HCT116 (cell line): ENCODE measurements around the gene ARL11. TPM values are rescaled to one million over a fixed set of nuclear protein-coding genes. Genes with fewer than 3 reads are reported as not detected.

Source experiments
- ATAC-seq: fragments of 200-7000 bp; cut with Tn5 transposase; 2 replicates; pipeline ENCODE4 v1.9.1; 2020; ENCODE audit warnings: mild to moderate bottlenecking, moderate library complexity
- BruUV-seq: library from RNA; stranded (reverse); fragments of 400-500 nt; replicated peaks from 2 replicates; lab custom pipeline; 2021; lab: Mats Ljungman, UMichigan
- CTCF ChIA-PET: fragments of 300-600 bp; sonication (Branson Sonifier 250); formaldehyde crosslinking; loops from one replicate; lab custom pipeline; 2021; ENCODE audit warnings: antibody characterized with exemption; lab: Charles Lee
- POLR2A ChIA-PET: fragments of 300-600, 350-600 bp; sonication (Branson Sonifier 250); formaldehyde crosslinking; loops from one replicate; lab custom pipeline; 2021; ENCODE audit warnings: antibody characterized with exemption; lab: Charles Lee
- RAD21 ChIA-PET, 2 experiments: fragments of 300-600 bp; sonication (Branson Sonifier 250); formaldehyde crosslinking; loops; one replicate each; lab custom pipeline; 2023; ENCODE audit warnings: low total read pairs in 2 of 2; ENCODE audit not compliant: uncharacterized antibody in 2 of 2, unreplicated experiment in 2 of 2, low non-redundant PET in 1 of 2; lab: Charles Lee
- DNase-seq: peaks from one replicate; pipeline ENCODE4 v3.0.0-alpha.2; 2010; ENCODE audit warnings: low read depth, low spot score
- H2AFZ ChIP-seq: fragments of 200-600 bp; shearing (Covaris generic), sonication (generic); 2 replicates; pipeline ENCODE4 v1.6.1; 2017; ENCODE audit warnings: low read depth, mixed run types, mixed read lengths, antibody characterized with exemption, low read length; ENCODE audit not compliant: poor library complexity, severe bottlenecking
- H3K27ac ChIP-seq: 2 replicates; pipeline ENCODE4 v1.5.1; 2012; ENCODE audit warnings: low read depth, low read length
- H3K27me3 ChIP-seq: fragments of 200-600 bp; sonication (generic); 2 replicates; pipeline ENCODE4 v1.6.1; 2016; ENCODE audit warnings: mixed run types, low read length, mixed read lengths; ENCODE audit not compliant: insufficient read depth
- H3K36me3 ChIP-seq, 2 experiments: fragments of 200-500 bp in 1 of 2; fragments of 200-600 bp in 1 of 2; sonication (Bioruptor generic) in 1 of 2; sonication (generic) in 1 of 2; 2 replicates each; pipeline versions ENCODE4 v1.5.1 to v1.6.1; 2014 to 2016; ENCODE audit warnings: low read length in 2 of 2, inconsistent platforms in 1 of 2, mixed read lengths in 1 of 2, mixed run types in 1 of 2; ENCODE audit not compliant: insufficient read depth in 2 of 2, control insufficient read depth in 1 of 2
- H3K4me1 ChIP-seq, 2 experiments: fragments of 200-600 bp in 1 of 2; sonication (generic) in 1 of 2; 2 replicates each; pipeline versions ENCODE4 v1.5.1 to v1.6.1; 2012 to 2017; ENCODE audit warnings: low read length in 2 of 2, inconsistent platforms in 1 of 2, mild to moderate bottlenecking in 1 of 2, mixed read lengths in 1 of 2, mixed run types in 1 of 2, moderate library complexity in 1 of 2; ENCODE audit not compliant: insufficient read depth in 2 of 2, control insufficient read depth in 1 of 2
- H3K4me2 ChIP-seq: fragments of 200-600 bp; sonication (generic); 2 replicates; pipeline ENCODE4 v1.6.1; 2017; ENCODE audit warnings: mixed run types, low read length, mixed read lengths
- H3K4me3 ChIP-seq, 2 experiments: fragments of 200-600 bp in 1 of 2; sonication (generic) in 1 of 2; replicated peaks in 1 of 2; 2 replicates each; pipeline ENCODE4 v1.5.1; 2011 to 2016; ENCODE audit warnings: low read length in 2 of 2, control low read depth in 1 of 2, low read depth in 1 of 2, mild to moderate bottlenecking in 1 of 2, mixed read lengths in 1 of 2, mixed run types in 1 of 2
- H3K79me2 ChIP-seq: fragments of 200-600 bp; sonication (generic); 2 replicates; pipeline ENCODE4 v1.6.1; 2017; ENCODE audit warnings: mild to moderate bottlenecking, mixed run types, low read length, moderate library complexity, mixed read lengths; ENCODE audit not compliant: insufficient read depth
- H3K9ac ChIP-seq: fragments of 200-600 bp; sonication (generic); 2 replicates; pipeline ENCODE4 v1.6.1; 2016; ENCODE audit warnings: low read length, mixed read lengths
- H3K9me2 ChIP-seq: fragments of 200-600 bp; sonication (generic), shearing (Covaris generic); 2 replicates; pipeline ENCODE4 v1.6.1; 2017; ENCODE audit warnings: mixed run types, mild to moderate bottlenecking, moderate library complexity; ENCODE audit not compliant: insufficient read depth
- H3K9me3 ChIP-seq, 2 experiments: fragments of 200-500 bp in 1 of 2; fragments of 200-600 bp in 1 of 2; sonication (Bioruptor generic) in 1 of 2; sonication (generic) in 1 of 2; 2 replicates each; pipeline ENCODE4 v1.6.1; 2014 to 2017; ENCODE audit warnings: low read length in 2 of 2, mixed read lengths in 2 of 2, inconsistent platforms in 1 of 2, low read depth in 1 of 2, mild to moderate bottlenecking in 1 of 2, mixed run types in 1 of 2, moderate library complexity in 1 of 2; ENCODE audit not compliant: control insufficient read depth in 1 of 2, insufficient read depth in 1 of 2
- H4K20me1 ChIP-seq: fragments of 200-600 bp; sonication (generic), shearing (Covaris generic); 2 replicates; pipeline ENCODE4 v1.6.1; 2017; ENCODE audit warnings: mixed run types, mild to moderate bottlenecking, moderate library complexity; ENCODE audit not compliant: insufficient read depth
- CBX3 ChIP-seq: IDR thresholded peaks from 2 replicates; pipeline ENCODE4 v1.6.1; 2012; ENCODE audit warnings: low read depth
- JUND ChIP-seq: IDR thresholded peaks from 2 replicates; pipeline ENCODE4 v1.6.1; 2012
- MAX ChIP-seq: IDR thresholded peaks from 2 replicates; pipeline ENCODE4 v1.6.1; 2012
- REST ChIP-seq: IDR thresholded peaks from 2 replicates; pipeline ENCODE4 v1.6.1; 2012; ENCODE audit warnings: low read depth
- SP1 ChIP-seq: IDR thresholded peaks from 2 replicates; pipeline ENCODE4 v1.6.1; 2012; ENCODE audit warnings: low read depth
- intact Hi-C: fragments of 100-400 bp; cut with micrococcal nuclease; formaldehyde crosslinking; loops from 2 replicates; pipeline ENCODE4 v1.10.0; 2022
- total RNA-seq: library from RNA; stranded (reverse); gene quantifications from one replicate; pipeline ENCODE4 v1.2.1, GENCODE V29; 2021; ENCODE audit not compliant: unreplicated experiment

The ARL11 gene
- total RNA-seq, 1 experiment from 2014 or later: not detected

- ATAC-seq: no peak
- no peaks in the 10 kb centered on the region for H4K20me1 ChIP-seq
- TF ChIP-seq JUND (no peak), SP1 (no peak), MAX (no peak), CBX3 (no peak), REST (no peak)
- TF ChIP-seq, all 23 proteins: peak for 0
- H3K79me2 ChIP-seq: peaks cover 9% of the 10 kb centered on the region; the same call in 1 of the 2 replicates
- no TSS peak for BruUV-seq
- no peak overlapping the region for H2AFZ ChIP-seq
- CTCF ChIA-PET: no interaction called here
- no peaks in the 10 kb centered on the region for H3K27me3 ChIP-seq
- no peak overlapping the region for H3K4me3 ChIP-seq
- H3K27ac ChIP-seq: no peak overlapping the region
- H3K4me2 ChIP-seq: no peak overlapping the region
- H3K9ac ChIP-seq: no peak overlapping the region
- H3K4me1 ChIP-seq: peaks cover 2 to 12% of the 10 kb centered on the region in 2 experiments; a peak in 3 of 4 replicates
- RAD21 ChIA-PET: no interaction called here
- H3K36me3 ChIP-seq: 0 out of 4 replicates have a peak, but pooled peaks cover 0 to 5% of the 10 kb centered on the region in 2 experiments
- intact Hi-C loops: no loop called here
- POLR2A ChIA-PET: no interaction called here
- DNase-seq: no peak
- H3K9me2 ChIP-seq: no peaks in the 10 kb centered on the region
- no peaks in the 10 kb centered on the region for H3K9me3 ChIP-seq
Observed at GRCh38 chr13:49580980-49581680, 47.2 kb upstream of the ARL11 start.
